Vagina (tissue), 2 donors: ENCODE results near the gene RNASEH1.

Experiments used
- CTCF ChIP-seq, 3 experiments: fragments of 450-650 bp in 2 of 3; fragments of 200-600 bp in 1 of 3; sonication (generic) in 1 of 3; IDR thresholded peaks; one replicate each; pipeline ENCODE4 v1.5.1; 2017 to 2019; ENCODE audit warnings: antibody characterized with exemption in 3 of 3, mild to moderate bottlenecking in 2 of 3, moderate library complexity in 2 of 3
- POLR2A ChIP-seq, 2 donors: fragments of 450-650 bp; IDR thresholded peaks; one replicate each; pipeline ENCODE4 v1.6.1; 2017; ENCODE audit warnings: antibody characterized with exemption in 2 of 2, mild to moderate bottlenecking in 2 of 2, moderate library complexity in 2 of 2
- POLR2AphosphoS5 ChIP-seq, 2 donors: sonication (generic); formaldehyde crosslinking; IDR thresholded peaks; one replicate each; pipeline ENCODE4 v1.9.0; 2017; ENCODE audit warnings: antibody characterized with exemption in 2 of 2, mild to moderate bottlenecking in 2 of 2, low read depth in 1 of 2; ENCODE audit not compliant: insufficient read depth in 1 of 2

GRCh38 chr2:3604991-3605961 lies 47.1 kb upstream of the RNASEH1 start:
- no peak for TF ChIP-seq POLR2A (IDR thresholded peaks at IDR 0.05)
- no peak for TF ChIP-seq CTCF (IDR thresholded peaks at IDR 0.05)
- TF ChIP-seq POLR2AphosphoS5 (IDR thresholded peaks at IDR 0.05; ENCODE audit: insufficient read depth in 1 of 2, low read depth in 1 of 2): no peak
